ENCODE measurements around the gene MICAL3. TPM values are rescaled to one million over a fixed set of nuclear protein-coding genes. Genes with fewer than 3 reads are reported as not detected.

The MICAL3 gene
- total RNA-seq, 1 donor from 2014 or later: 54.8 TPM

GRCh38 chr22:18070556-18071306 is 46.4 kb upstream of the MICAL3 start:
- no peak for DNase-seq (ENCODE audit: low spot score, unreplicated experiment)
- TF ChIP-seq CTCF (IDR thresholded peaks at IDR 0.05; ENCODE audit: unreplicated experiment): peak; percentile 45

GRCh38 chr22:18070041-18070440 is 45.7 kb upstream of the MICAL3 start:
- Mint-ChIP-seq H3K27me3 (peaks cover 25% of the 10 kb centered on the region), H3K27ac (no peak overlapping the region), H3K9me3 (ENCODE audit: low read depth) (no peaks in the 10 kb centered on the region), H3K4me3 (ENCODE audit: low read depth) (no peak overlapping the region), H3K36me3 (ENCODE audit: insufficient read depth) (no peaks in the 10 kb centered on the region), H3K4me1 (ENCODE audit: low read depth) (peaks cover 6% of the 10 kb centered on the region)
- no peak for DNase-seq (ENCODE audit: low spot score, unreplicated experiment)
- TF ChIP-seq CTCF (IDR thresholded peaks at IDR 0.05; ENCODE audit: unreplicated experiment): no peak

More at GRCh38 chr22:18070556-18071306, 46.4 kb upstream of the MICAL3 start:
- H3K4me3 Mint-ChIP-seq (ENCODE audit: low read depth): no peak overlapping the region
- peaks cover 20% of the 10 kb centered on the region for H3K27me3 Mint-ChIP-seq
- H3K36me3 Mint-ChIP-seq (ENCODE audit: insufficient read depth): no peaks in the 10 kb centered on the region
- H3K9me3 Mint-ChIP-seq (ENCODE audit: low read depth): no peaks in the 10 kb centered on the region
- no peak overlapping the region for H3K27ac Mint-ChIP-seq
- H3K4me1 Mint-ChIP-seq (ENCODE audit: low read depth): peaks cover 6% of the 10 kb centered on the region

GRCh38 chr22:18069041-18069440 is 44.7 kb upstream of the MICAL3 start:
- Mint-ChIP-seq H3K4me1 (ENCODE audit: low read depth) (peaks cover 6% of the 10 kb centered on the region), H3K27me3 (peaks cover 30% of the 10 kb centered on the region), H3K9me3 (ENCODE audit: low read depth) (no peaks in the 10 kb centered on the region), H3K27ac (no peak overlapping the region), H3K4me3 (ENCODE audit: low read depth) (no peak overlapping the region), H3K36me3 (ENCODE audit: insufficient read depth) (no peaks in the 10 kb centered on the region)
- no peak for TF ChIP-seq CTCF (IDR thresholded peaks at IDR 0.05; ENCODE audit: unreplicated experiment)
- DNase-seq (ENCODE audit: low spot score, unreplicated experiment): no peak

GRCh38 chr22:18068381-18068988 is 44.1 kb upstream of the MICAL3 start:
- DNase-seq (ENCODE audit: low spot score, unreplicated experiment): no peak
- Mint-ChIP-seq H3K27ac (no peak overlapping the region), H3K4me3 (ENCODE audit: low read depth) (no peak overlapping the region), H3K27me3 (peaks cover 30% of the 10 kb centered on the region), H3K4me1 (ENCODE audit: low read depth) (peaks cover 6% of the 10 kb centered on the region), H3K9me3 (ENCODE audit: low read depth) (no peaks in the 10 kb centered on the region), H3K36me3 (ENCODE audit: insufficient read depth) (no peaks in the 10 kb centered on the region)
- TF ChIP-seq CTCF (IDR thresholded peaks at IDR 0.05; ENCODE audit: unreplicated experiment): no peak

- Mint-ChIP-seq H3K36me3 (ENCODE audit: insufficient read depth) (no peaks in the 10 kb centered on the region), H3K9me3 (ENCODE audit: low read depth) (no peaks in the 10 kb centered on the region), H3K4me1 (ENCODE audit: low read depth) (peaks cover 6% of the 10 kb centered on the region), H3K4me3 (ENCODE audit: low read depth) (no peak overlapping the region), H3K27me3 (peaks cover 30% of the 10 kb centered on the region), H3K27ac (no peak overlapping the region)
- no peak for TF ChIP-seq CTCF (IDR thresholded peaks at IDR 0.05; ENCODE audit: unreplicated experiment)
- DNase-seq (ENCODE audit: low spot score, unreplicated experiment): no peak
Observed at GRCh38 chr22:18067548-18068341, 43.4 kb upstream of the MICAL3 start.
